ENCODE results near the gene RPL18A. TPM values are rescaled to one million over a fixed set of nuclear protein-coding genes. Genes with fewer than 3 reads are reported as not detected.

The RPL18A gene
- total RNA-seq, 2 experiments from 2014 or later: 3,663 to 3,679 TPM

GRCh38 chr19:17893766-17894165 is 34.1 kb downstream of the RPL18A start:
- intact Hi-C loops (cut with micrococcal nuclease): no loop called here
- no peaks in the 10 kb centered on the region for H3K4me1 Mint-ChIP-seq (ENCODE audit: low read depth)
- peaks cover under 1% of the 10 kb centered on the region for H3K27me3 Mint-ChIP-seq
- no peak overlapping the region for H3K4me3 Mint-ChIP-seq
- ATAC-seq (no peak), DNase-seq (no peak)
- ChIA-PET POLR2A (no interaction called here), CTCF (no interaction called here)
- TF ChIP-seq CTCF (IDR thresholded peaks at IDR 0.05): no peak
- no peaks in the 10 kb centered on the region for H3K36me3 Mint-ChIP-seq (ENCODE audit: low read depth)
- no peaks in the 10 kb centered on the region for H3K9me3 Mint-ChIP-seq
- H3K27ac Mint-ChIP-seq: no peak overlapping the region

GRCh38 chr19:17902701-17903100 is 43.0 kb downstream of the RPL18A start:
- Mint-ChIP-seq H3K4me3 (no peak overlapping the region), H3K27ac (no peak overlapping the region), H3K4me1 (ENCODE audit: low read depth) (no peaks in the 10 kb centered on the region), H3K9me3 (no peaks in the 10 kb centered on the region), H3K36me3 (ENCODE audit: low read depth) (no peaks in the 10 kb centered on the region), H3K27me3 (peaks cover 13% of the 10 kb centered on the region)
- intact Hi-C loops (cut with micrococcal nuclease): no loop called here
- DNase-seq (no peak), ATAC-seq (no peak)
- CTCF ChIA-PET: interaction anchor here (0.7 kb wide), 1 partner anchor 19 kb away, joined by 3 read pairs; no protein-coding TSS in a partner anchor
- POLR2A ChIA-PET: no interaction called here
- TF ChIP-seq CTCF (IDR thresholded peaks at IDR 0.05): no peak

- intact Hi-C loops (cut with micrococcal nuclease): no loop called here
- CTCF ChIA-PET: no interaction called here
- no peak for ATAC-seq
These were observed 48.5 kb downstream of the RPL18A start for GRCh38 chr19:17908244-17908643.

GRCh38 chr19:17909003-17909732 is 49.5 kb downstream of the RPL18A start:
- CTCF ChIA-PET: interaction anchor here (1.2 kb wide), 1 partner anchor 24 kb away, joined by 4 read pairs; the partner anchor contains the start of gene CCDC124
- intact Hi-C loops (cut with micrococcal nuclease): no loop called here
- Mint-ChIP-seq H3K36me3 (ENCODE audit: low read depth) (no peaks in the 10 kb centered on the region), H3K27ac (no peak overlapping the region), H3K27me3 (peaks cover 3% of the 10 kb centered on the region), H3K9me3 (peaks cover 4% of the 10 kb centered on the region), H3K4me3 (no peak overlapping the region), H3K4me1 (ENCODE audit: low read depth) (no peaks in the 10 kb centered on the region)
- ATAC-seq (no peak), DNase-seq (no peak)
- no peak for TF ChIP-seq CTCF (IDR thresholded peaks at IDR 0.05)
- POLR2A ChIA-PET: interaction anchor here (0.6 to 0.7 kb wide), 2 partner anchors 73 to 397 kb away, joined by 3 to 5 read pairs; no protein-coding TSS in a partner anchor

More at GRCh38 chr19:17908244-17908643, 48.5 kb downstream of the RPL18A start:
- POLR2A ChIA-PET: no interaction called here
- Mint-ChIP-seq H3K4me1 (ENCODE audit: low read depth) (no peaks in the 10 kb centered on the region), H3K36me3 (ENCODE audit: low read depth) (no peaks in the 10 kb centered on the region), H3K4me3 (no peak overlapping the region), H3K27ac (no peak overlapping the region), H3K27me3 (peaks cover 3% of the 10 kb centered on the region), H3K9me3 (peaks cover under 1% of the 10 kb centered on the region)
- DNase-seq: no peak
- no peak for TF ChIP-seq CTCF (IDR thresholded peaks at IDR 0.05)

GRCh38 chr19:17910791-17911360 is 51.2 kb downstream of the RPL18A start:
- Mint-ChIP-seq H3K4me3 (no peak overlapping the region), H3K4me1 (ENCODE audit: low read depth) (no peaks in the 10 kb centered on the region), H3K36me3 (ENCODE audit: low read depth) (no peaks in the 10 kb centered on the region), H3K9me3 (peaks cover 4% of the 10 kb centered on the region), H3K27ac (no peak overlapping the region), H3K27me3 (peaks cover 3% of the 10 kb centered on the region)
- intact Hi-C loops (cut with micrococcal nuclease): no loop called here
- no peak for DNase-seq
- CTCF ChIA-PET: no interaction called here
- POLR2A ChIA-PET: no interaction called here
- ATAC-seq: no peak
- no peak for TF ChIP-seq CTCF (IDR thresholded peaks at IDR 0.05)

Measured in activated CD8-positive, alpha-beta T cell treated with anti-CD3 and anti-CD28 coated beads for 36 hours (primary cell).